Sigmoid colon (tissue), 7 donors: ENCODE results near the gene NAALADL2. TPM values are rescaled to one million over a fixed set of nuclear protein-coding genes. Genes with fewer than 3 reads are reported as not detected.

Experiments
- DNase-seq: peaks from one replicate; pipeline ENCODE4 v3.0.0-alpha.2; 2019
- H3K27ac ChIP-seq, 4 donors: fragments of 200-600 bp; sonication (generic); one replicate each; pipeline ENCODE4 v1.5.1; 2016 to 2019; ENCODE audit warnings: mild to moderate bottlenecking in 1 of 4
- H3K27me3 ChIP-seq, 3 donors: fragments of 200-600 bp; sonication (generic); one replicate each; pipeline ENCODE4 v1.5.1; 2019; ENCODE audit warnings: mild to moderate bottlenecking in 1 of 3
- H3K36me3 ChIP-seq, 4 donors: fragments of 200-600 bp; sonication (generic); one replicate each; pipeline ENCODE4 v1.5.1; 2016 to 2019
- H3K4me1 ChIP-seq, 4 donors: fragments of 200-600 bp; sonication (generic); one replicate each; pipeline ENCODE4 v1.5.1; 2017 to 2019
- H3K4me3 ChIP-seq, 4 donors: fragments of 200-600 bp; sonication (generic); one replicate each; pipeline ENCODE4 v1.5.1; 2017 to 2019; ENCODE audit warnings: mild to moderate bottlenecking in 2 of 4, moderate library complexity in 1 of 4
- H3K9me3 ChIP-seq, 4 donors: fragments of 200-600 bp in 3 of 4; sonication (generic) in 3 of 4; one replicate each; pipeline versions ENCODE4 v1.5.1 to v1.6.1; 2013 to 2019
- EP300 ChIP-seq, 4 donors: sonication (generic); formaldehyde crosslinking; IDR thresholded peaks; one replicate each; pipeline ENCODE4 v1.6.1; 2017; ENCODE audit warnings: antibody characterized with exemption in 4 of 4
- POLR2A ChIP-seq, 2 donors: fragments of 450-650 bp; IDR thresholded peaks; one replicate each; pipeline ENCODE4 v1.6.1; 2016; ENCODE audit warnings: antibody characterized with exemption in 2 of 2, mild to moderate bottlenecking in 2 of 2, moderate library complexity in 2 of 2
- POLR2AphosphoS5 ChIP-seq, 4 donors: sonication (generic); formaldehyde crosslinking; IDR thresholded peaks; one replicate each; pipeline ENCODE4 v1.6.1; 2017; ENCODE audit warnings: antibody characterized with exemption in 4 of 4
- WGBS, 2 donors: extraction: QIAGEN DNeasy Blood & Tissue Kit; methylation state at CpG; one replicate each; pipeline ENCODE4 v1.1.7; 2013; 5-methylcytosine and 5-hydroxymethylcytosine counted together
- intact Hi-C: fragments of 100-400 bp; cut with DNase I; formaldehyde crosslinking; loops from one replicate; pipeline ENCODE4 v1.15.1; 2023
- polyA plus RNA-seq, 3 donors: library from polyadenylated mRNA; stranded (reverse); fragments of 200-250 nt; gene quantifications; one replicate each; pipeline ENCODE4 v1.2.3, GENCODE V29; 2013
- total RNA-seq, 4 donors: library from RNA; depleted of rRNA; stranded (reverse); fragments of >200 nt; gene quantifications; one replicate each; pipeline ENCODE4 v1.1.0, GENCODE V29; 2016
- TF ChIP-seq, protein P1 (sequence below), 4 experiments: fragments of 450-650 bp in 3 of 4; fragments of 200-600 bp in 1 of 4; IDR thresholded peaks; one replicate each; pipeline ENCODE4 v1.5.1; 2016 to 2019; ENCODE audit warnings: antibody characterized with exemption in 4 of 4, mild to moderate bottlenecking in 3 of 4, moderate library complexity in 2 of 4
- donor health status: healthy with polysubstance abuse.
- donor health status: Bipolar disorder and iron deficiency.
- donor health status: healthy.

The NAALADL2 gene
- total and polyA plus RNA-seq, 7 donors, result 0.46 to 18.5 (median 6.0) TPM

DNA sequence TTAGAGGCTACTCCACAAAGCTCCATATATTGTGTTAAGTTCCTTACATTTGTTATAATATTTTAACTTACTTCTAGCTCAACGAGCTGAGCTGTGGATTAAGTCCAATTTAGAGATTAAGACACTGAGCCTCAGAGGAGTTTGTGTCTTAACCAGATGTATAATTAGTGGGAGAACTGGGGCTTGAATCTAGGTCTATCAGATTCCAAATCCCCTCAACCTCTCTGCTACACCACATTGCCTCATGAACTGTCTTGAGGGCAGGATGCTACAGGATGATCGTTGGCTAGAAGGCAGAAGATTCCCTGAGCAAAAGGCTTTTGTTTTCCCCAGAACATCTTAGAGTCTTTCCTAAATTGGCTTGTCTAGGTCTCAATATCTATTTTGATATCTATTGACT lies 890.8 kb downstream of the NAALADL2 start:
- Histone ChIP-seq H3K36me3 (no peaks in the 10 kb centered on the region), H3K4me1 (no peaks in the 10 kb centered on the region), H3K9me3 (no peaks in the 10 kb centered on the region), H3K27me3 (no peaks in the 10 kb centered on the region), H3K27ac (no peak overlapping the region), H3K4me3 (no peak overlapping the region)
- intact Hi-C loops, result no loop called here
- no peak for TF ChIP-seq EP300 (IDR thresholded peaks at IDR 0.05)
- TF ChIP-seq, protein P1, sequence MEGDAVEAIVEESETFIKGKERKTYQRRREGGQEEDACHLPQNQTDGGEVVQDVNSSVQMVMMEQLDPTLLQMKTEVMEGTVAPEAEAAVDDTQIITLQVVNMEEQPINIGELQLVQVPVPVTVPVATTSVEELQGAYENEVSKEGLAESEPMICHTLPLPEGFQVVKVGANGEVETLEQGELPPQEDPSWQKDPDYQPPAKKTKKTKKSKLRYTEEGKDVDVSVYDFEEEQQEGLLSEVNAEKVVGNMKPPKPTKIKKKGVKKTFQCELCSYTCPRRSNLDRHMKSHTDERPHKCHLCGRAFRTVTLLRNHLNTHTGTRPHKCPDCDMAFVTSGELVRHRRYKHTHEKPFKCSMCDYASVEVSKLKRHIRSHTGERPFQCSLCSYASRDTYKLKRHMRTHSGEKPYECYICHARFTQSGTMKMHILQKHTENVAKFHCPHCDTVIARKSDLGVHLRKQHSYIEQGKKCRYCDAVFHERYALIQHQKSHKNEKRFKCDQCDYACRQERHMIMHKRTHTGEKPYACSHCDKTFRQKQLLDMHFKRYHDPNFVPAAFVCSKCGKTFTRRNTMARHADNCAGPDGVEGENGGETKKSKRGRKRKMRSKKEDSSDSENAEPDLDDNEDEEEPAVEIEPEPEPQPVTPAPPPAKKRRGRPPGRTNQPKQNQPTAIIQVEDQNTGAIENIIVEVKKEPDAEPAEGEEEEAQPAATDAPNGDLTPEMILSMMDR (IDR thresholded peaks at IDR 0.05), result no peak
- no peak for TF ChIP-seq POLR2AphosphoS5 (IDR thresholded peaks at IDR 0.05)
- no peak for TF ChIP-seq POLR2A (IDR thresholded peaks at IDR 0.05)
- 81% methylated on average over 2 of the region's 2 CpGs for WGBS, 2 donors
- no peak for DNase-seq

DNA sequence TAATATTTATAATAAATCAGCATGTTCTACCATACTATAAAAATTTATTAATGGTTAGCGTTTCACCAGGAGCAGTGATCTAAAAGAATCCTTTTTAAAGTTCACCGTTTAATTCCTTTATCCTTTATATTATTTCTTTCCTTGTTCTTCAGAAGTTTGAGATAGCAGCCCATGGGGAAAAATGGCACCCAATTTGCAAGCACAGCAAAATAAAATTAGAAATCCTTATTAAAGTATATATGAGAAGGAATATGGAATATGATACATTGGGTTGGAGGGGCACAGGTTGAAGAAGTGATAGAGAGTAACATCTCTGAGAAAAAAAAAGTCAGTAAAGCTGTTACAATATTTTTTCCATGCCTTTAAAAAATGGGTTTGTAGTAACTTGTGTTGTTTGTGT lies 892.0 kb downstream of the NAALADL2 start:
- Histone ChIP-seq H3K27me3 (no peaks in the 10 kb centered on the region), H3K9me3 (no peaks in the 10 kb centered on the region), H3K4me1 (no peaks in the 10 kb centered on the region), H3K27ac (no peak overlapping the region), H3K4me3 (no peak overlapping the region), H3K36me3 (no peaks in the 10 kb centered on the region)
- WGBS, 2 donors, result 96% methylated on average over 2 of the region's 2 CpGs
- intact Hi-C loops, result no loop called here
- no peak for DNase-seq
- TF ChIP-seq EP300 (IDR thresholded peaks at IDR 0.05) (no peak), POLR2A (IDR thresholded peaks at IDR 0.05) (no peak), POLR2AphosphoS5 (IDR thresholded peaks at IDR 0.05) (no peak)
- TF ChIP-seq, protein P1 (IDR thresholded peaks at IDR 0.05), result no peak

DNA sequence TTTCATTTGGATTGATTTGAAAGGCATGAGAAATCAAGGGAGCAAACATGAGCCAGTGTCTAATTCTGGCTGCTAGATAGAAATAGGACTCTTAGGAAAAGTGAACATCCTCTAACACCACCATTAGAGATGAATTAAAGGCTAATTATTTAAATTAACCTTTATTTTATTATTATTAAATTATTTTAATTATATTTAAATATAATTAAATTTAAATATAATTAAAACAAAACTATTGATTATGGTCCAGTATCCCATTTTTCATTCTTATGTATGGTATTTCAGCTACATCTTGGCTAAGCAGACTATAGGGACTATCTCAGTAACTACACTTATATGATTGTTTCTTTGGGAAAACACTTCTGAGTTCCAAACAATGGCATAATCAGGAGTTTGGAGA lies 904.8 kb downstream of the NAALADL2 start:
- TF ChIP-seq POLR2A (IDR thresholded peaks at IDR 0.05) (no peak), EP300 (IDR thresholded peaks at IDR 0.05) (no peak), POLR2AphosphoS5 (IDR thresholded peaks at IDR 0.05) (no peak)
- TF ChIP-seq, protein P1 (IDR thresholded peaks at IDR 0.05), result no peak

DNA sequence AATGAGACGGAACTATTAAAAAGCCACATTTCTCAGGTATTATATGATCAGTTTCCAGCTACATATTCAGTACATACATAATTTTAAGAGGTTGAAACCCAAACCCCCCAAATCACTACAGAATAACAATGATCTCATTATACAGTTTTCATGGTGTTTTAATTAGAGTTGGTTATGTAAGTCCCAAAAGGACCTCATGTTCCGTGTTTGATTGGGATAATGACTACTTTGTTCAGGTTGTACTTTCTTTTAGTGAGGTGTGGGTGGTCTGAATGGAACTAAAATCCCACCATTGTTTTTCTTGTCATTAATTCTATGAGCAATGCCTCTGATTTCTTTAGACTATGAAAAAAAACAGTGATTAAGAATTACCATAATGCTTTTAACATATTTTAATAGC lies 905.6 kb downstream of the NAALADL2 start:
- Histone ChIP-seq H3K4me1 (no peaks in the 10 kb centered on the region), H3K27me3 (no peaks in the 10 kb centered on the region), H3K36me3 (no peaks in the 10 kb centered on the region), H3K4me3 (no peak overlapping the region), H3K27ac (no peak overlapping the region), H3K9me3 (no peaks in the 10 kb centered on the region)
- DNase-seq, result no peak
- intact Hi-C loops, result no loop called here
- WGBS, 2 donors, result 90 to 91% methylated on average over 2 of the region's 2 CpGs
- TF ChIP-seq POLR2AphosphoS5 (IDR thresholded peaks at IDR 0.05) (no peak), EP300 (IDR thresholded peaks at IDR 0.05) (no peak), POLR2A (IDR thresholded peaks at IDR 0.05) (no peak)
- TF ChIP-seq, protein P1 (IDR thresholded peaks at IDR 0.05), result no peak

More for the DNA sequence above, 904.8 kb downstream of the NAALADL2 start:
- Histone ChIP-seq H3K27me3 (no peaks in the 10 kb centered on the region), H3K36me3 (no peaks in the 10 kb centered on the region), H3K9me3 (no peaks in the 10 kb centered on the region), H3K4me1 (no peaks in the 10 kb centered on the region), H3K27ac (no peak overlapping the region), H3K4me3 (no peak overlapping the region)
- DNase-seq, result no peak
- intact Hi-C loops, result no loop called here

DNA sequence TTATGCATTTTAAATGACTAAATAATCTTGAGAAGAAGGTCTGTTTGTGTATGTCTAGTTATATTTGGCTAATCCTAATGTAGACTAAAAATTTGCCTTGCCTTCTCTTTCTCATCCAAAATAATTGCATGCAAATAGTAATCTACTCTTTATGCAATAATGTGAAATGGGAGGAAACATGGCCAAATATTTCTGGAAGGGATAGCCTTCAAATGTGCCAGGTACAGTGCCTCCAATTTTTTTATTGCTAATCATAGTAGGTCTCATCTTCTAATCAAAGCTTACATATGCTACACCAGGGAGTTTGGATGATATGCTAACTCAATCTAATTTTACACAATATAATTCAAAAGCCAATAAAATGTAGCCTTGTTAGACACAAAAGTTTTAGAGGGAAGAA lies 911.3 kb downstream of the NAALADL2 start:
- intact Hi-C loops, result no loop called here
- no peaks in the 10 kb centered on the region for H3K27me3 ChIP-seq
- no peaks in the 10 kb centered on the region for H3K9me3 ChIP-seq
- H3K27ac ChIP-seq, result no peak overlapping the region
- H3K4me1 ChIP-seq, result no peaks in the 10 kb centered on the region
- no peak for TF ChIP-seq EP300 (IDR thresholded peaks at IDR 0.05)
- no peak for TF ChIP-seq POLR2A (IDR thresholded peaks at IDR 0.05)
- no peak for TF ChIP-seq POLR2AphosphoS5 (IDR thresholded peaks at IDR 0.05)
- TF ChIP-seq, protein P1 (IDR thresholded peaks at IDR 0.05), result no peak
- H3K36me3 ChIP-seq, result no peaks in the 10 kb centered on the region
- H3K4me3 ChIP-seq, result no peak overlapping the region
- DNase-seq, result no peak
